Fibroblast of peridontal ligament (primary cell): ENCODE measurements around the gene MAN1C1.

Source experiments
- DNase-seq: peaks from one replicate; pipeline ENCODE4 v3.0.0-alpha.2; 2010; ENCODE audit errors: extremely low read depth

The MAN1C1 gene

DNA sequence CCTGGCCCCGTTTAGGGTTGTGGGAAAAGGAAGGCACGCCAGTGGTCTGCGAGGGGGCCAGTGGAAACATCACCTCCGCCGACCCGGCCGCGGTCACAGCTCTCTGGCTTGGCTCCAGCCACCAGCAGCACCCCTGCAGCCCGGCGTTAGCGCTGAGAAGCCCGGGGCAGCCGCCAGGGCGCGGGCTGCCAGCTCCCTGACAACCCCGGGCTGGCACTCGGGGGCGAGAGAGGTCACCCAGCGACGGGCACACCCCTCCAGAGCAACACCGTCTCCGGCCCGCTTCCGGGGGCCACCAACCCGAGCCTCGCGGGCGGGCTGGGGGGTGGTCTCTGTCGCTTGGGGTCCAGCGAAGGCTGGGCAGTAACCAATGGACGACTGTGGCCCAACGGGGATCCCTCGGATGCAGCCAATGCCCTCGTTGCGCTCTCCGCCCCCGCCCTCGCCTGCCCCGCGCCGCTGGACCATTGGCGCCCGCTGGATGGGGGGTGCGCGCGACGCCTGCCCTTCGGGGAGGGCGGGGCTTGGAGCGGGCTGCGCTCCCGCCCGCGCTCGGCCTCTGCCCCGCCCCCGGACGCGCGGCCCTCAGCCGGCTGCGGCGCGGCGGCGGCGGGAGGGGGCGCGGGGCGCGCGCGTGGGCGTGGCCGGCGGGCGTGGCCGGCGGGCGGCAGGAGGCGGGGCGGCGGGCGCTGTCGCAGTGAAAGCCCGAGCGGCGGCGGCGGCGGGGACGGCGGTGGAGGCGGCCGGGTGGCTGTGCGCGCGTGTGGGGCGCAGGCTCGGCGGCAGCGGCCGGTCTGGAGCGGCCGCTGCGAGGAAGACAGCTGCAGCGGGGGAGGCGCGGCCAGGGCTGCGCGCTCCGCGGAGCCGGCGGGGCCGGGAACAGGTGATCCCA is at the start of gene MAN1C1:
Gene MAN1C1, plus strand, starts transcription at position 697 of the 892 bp plus-strand sequence. CDS start 1,007 bp downstream, outside the sequence.
- peak; percentile 71 for DNase-seq

GRCh38 chr1:25567710-25568089 is 48.9 kb upstream of the MAN1C1 start:
- DNase-seq, result no peak

- DNase-seq, result peak; percentile 74
These were observed 48.3 kb upstream of the MAN1C1 start for GRCh38 chr1:25568090-25568833.

DNA sequence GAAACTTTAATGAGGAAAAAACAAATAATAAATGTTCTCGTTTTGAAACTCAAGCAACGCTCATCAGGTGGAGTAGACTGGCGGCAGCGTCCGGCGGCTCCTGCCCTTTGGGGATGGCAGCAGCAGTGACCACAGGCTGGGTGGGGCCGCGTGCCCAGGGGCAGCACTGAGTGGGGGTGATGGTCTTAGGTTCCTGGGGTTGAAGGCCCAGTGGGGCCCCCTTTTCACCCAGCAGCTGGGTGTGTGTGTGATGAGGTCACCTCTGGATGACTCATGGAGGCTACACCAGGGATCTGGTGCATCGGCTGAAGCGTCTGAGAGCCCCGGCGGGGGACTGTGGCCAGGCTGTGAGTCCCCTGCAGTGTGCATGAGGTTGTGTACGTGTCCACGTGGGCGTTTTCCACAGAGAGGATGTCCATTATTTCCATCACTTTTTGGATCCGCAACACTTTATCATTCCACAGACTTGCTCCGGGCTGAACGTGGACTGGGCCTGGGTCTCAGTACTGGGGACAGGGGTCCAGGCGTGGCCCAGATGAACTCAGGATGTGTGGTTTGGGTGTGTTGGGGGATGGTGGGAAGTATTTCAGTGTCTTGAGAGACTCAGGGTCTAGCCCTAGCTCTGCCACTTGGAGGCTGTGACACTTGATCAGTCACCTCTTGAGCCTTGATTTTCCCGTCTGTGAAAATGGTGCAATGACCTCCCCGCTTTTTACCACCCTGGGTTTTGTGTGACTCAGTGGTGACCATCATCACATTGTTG is 47.6 kb upstream of the MAN1C1 start:
- peak; percentile 60 for DNase-seq

DNA sequence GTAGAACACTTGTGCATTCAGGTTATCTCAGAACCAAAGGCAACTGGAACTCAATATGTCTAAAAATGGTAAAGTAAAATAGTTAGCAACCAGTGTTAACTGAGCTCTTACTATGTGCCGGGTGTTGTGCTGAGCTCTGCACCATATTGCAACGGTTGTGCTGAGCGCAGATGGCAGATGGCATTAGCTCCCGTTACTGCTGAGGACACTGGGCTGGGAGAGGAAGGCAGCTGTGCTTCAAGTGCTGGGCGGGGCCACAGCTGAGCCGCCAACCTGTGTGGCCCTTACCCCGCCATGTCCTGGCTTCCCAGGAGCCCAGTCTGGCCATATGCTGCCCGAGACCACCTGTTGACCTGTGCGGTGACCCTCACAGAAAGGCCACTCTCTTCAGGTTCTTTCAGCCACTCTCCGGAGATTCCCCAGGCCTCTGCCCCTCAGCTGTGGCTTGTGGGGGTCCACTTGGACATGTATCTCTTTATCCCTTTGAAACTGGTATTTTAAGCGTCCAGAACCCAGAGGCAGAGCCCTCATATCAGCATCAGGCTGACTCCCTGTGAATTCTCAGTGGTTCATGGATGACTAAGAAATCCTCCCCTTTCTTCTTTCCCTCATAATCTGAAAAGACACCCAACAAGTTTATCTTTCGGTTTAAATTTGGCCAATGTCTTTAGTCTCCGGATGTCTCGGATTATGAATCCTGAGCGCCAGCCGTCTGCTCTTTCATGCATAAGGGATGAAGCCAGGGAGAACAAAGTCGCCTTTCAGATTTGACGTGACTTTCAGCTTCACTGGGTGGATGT is 46.8 kb upstream of the MAN1C1 start:
- peak; percentile 28 for DNase-seq

GRCh38 chr1:25570798-25571521 is 45.6 kb upstream of the MAN1C1 start:
- DNase-seq, result no peak

GRCh38 chr1:25571522-25571970 is 45.0 kb upstream of the MAN1C1 start:
- DNase-seq, result no peak

GRCh38 chr1:25572107-25572506 is 44.5 kb upstream of the MAN1C1 start:
- DNase-seq, result no peak

- peak; percentile 45 for DNase-seq
These were observed 43.6 kb upstream of the MAN1C1 start for GRCh38 chr1:25572708-25573590.

- DNase-seq, result no peak
These were observed 43.0 kb upstream of the MAN1C1 start for GRCh38 chr1:25573591-25573930.

DNA sequence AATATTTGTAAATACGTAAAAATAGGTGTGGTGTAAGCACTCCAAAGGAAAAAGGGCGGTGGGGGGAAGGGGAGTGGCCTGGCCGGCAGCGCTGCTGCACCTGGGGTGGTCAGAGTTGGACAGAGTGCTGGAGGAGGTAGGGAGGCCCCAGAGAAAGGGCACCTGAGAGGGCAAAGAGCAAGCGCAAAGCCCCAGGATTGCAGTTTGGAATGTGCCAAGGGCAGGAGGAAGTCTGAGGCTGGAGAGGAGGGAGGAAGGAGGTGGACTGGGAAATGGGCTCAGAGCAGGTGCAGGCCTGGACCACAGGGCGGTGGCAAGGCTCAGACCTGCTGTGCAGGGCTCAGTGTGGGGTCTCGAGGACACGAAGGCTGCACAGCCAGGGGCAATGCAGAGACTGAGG is 42.6 kb upstream of the MAN1C1 start:
- DNase-seq, result no peak

DNA sequence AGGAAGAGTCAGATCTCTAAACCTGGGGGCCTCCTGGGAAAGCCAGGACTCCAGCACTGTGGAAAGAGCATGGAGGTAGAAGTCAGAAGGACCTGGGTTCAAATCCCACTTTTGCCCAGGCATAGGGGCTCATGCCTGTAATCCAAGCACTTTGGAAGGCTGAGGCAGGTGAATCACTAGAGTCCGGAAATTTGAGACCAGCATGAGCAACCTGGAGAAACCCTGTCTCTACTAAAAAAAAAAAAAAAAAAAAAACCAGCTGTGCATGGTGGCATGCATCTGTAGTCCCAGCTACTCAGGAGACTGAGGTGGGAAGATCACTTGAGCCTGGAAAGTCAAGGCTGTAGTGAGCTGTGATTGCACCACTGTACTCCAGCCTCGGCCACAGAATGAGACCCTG is 41.4 kb upstream of the MAN1C1 start:
- no peak for DNase-seq

GRCh38 chr1:25576459-25577133 is 40.0 kb upstream of the MAN1C1 start:
- DNase-seq, result no peak

DNA sequence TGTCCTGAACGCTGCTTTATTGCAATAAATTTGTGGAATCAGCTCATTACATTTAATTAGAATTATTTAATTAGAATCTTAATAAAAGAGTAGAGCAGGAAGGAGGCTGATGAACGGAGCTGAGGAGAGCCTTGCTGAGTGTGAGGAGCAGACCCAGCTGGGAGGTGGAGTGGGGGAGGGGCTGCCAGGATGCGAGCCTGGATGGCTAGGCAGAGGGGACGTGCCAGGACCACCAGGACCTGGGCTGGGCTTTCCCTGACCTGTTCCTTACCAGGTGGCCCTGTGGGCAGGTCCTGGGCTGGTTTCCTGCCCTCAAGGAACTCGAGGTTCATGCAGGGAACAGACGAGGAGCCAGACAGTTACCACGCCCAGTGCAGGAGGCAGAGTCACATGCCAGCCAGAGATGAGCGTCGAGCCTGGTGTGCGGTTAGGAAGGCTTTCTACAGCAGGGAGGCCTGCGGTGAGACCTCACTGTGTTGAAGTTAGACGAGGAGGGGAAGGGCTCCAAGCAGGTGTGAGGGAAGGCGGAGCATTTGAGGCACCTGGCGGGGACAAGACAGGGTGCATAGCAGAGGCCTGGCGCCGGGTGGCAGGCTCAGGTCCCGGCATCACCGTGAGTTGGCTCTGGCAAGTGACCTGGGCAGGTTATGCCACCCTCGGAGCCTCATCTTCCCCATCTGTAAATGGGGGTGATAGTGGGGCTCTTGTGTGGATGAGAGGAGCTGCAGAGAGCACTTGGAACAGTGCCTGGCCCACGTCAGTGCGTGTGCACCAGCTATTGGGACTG is 39.3 kb upstream of the MAN1C1 start:
- DNase-seq, result no peak

DNA sequence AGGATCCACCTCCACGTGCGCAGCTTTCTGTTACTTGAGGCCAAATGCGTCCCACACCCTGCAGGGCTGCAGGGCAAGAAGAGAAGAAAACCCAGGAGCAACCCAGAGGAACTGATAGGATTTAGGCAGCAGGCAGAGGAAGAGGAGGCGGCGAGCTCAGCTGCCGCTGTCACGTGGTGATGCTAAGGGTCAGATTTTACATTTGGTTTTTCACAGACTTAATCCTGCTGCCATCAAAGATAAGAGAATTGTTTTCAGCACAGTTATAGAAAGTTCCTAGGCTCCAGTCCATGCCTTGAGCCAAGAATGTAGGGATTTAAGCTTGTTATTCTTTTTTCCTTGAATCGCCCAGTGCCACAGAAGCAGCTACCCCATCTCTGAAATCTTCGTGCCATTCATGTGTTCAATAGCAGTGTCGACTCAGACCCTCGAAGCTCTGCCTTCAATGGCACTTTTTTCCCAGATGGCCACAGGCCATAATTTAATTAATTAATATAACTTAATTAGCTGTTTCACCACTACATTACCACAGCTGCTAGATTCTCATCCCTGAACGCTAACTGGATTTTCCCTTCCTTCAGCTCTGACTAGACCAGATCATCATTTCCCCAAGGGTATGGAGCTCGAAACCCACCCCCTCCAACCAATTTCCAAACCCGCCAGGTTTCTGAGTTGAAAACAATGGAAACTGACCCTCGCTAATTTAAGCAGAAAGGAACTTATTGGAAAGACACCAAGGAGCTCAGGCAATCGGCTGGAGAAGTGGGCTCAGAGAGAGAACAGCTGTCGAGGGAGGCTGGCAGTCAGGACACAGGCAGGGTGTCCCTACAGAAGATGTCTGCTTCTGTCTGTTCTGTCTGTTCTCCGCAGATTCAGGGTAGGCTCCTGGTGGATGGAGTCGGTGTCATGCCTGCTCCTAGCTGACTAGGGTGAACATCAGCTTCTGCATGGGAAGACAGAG is 37.0 kb upstream of the MAN1C1 start:
- no peak for DNase-seq

DNA sequence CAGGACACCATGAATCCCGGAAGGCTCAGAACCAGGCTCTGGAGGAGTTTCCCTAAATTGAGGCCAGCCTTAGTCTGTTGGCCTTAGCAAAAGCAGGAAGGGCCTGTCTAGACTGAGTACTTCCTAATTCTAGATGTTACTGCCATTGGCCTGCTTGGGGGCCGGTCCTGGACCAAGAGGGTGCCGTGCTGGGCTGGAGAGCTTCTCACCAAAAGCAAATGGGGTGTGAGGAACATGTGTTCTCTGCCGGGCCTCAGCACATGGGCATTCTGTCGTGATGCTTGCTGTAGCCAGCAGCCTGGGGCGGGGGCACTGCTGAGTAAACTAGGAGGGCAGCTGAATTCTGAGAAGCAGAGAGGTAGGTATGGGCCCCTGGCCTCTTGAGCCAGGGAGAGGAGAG is 35.7 kb upstream of the MAN1C1 start:
- no peak for DNase-seq

GRCh38 chr1:25581764-25582163 is 34.8 kb upstream of the MAN1C1 start:
- no peak for DNase-seq
